Measurements from ENCODE around the gene FHAD1.
"Not testable (repeated sequence)": the region's sequence is repeated elsewhere in the genome, so short reads cannot be mapped to it uniquely, and the experiment has no call there.

The FHAD1 gene

DNA sequence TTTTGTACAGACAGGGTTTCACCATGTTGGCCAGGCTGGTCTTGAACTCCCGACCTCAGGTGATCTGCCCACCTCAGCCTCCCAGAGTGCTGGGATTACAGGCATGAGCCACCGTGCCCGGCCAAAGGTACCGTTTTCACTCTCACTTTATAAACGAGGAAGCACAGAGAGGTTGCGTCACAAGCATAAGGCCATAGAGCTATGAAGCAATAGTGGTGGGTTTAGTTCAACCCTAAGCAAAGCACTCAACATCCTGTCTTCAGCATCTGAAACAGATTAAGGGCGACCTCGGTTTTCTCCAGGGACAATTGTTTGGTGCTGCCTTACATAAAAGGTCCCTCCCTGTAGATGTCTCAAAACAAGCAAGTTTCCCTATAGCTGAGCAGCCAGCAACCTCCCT is 187.7 kb downstream of the FHAD1 start:
- H3K4me3 ChIP-seq (ENCODE audit: low read depth in 1 of 2, low read length in 2 of 2); H3K9me3 ChIP-seq (ENCODE audit: low read length); H3K27me3 ChIP-seq (ENCODE audit: control insufficient read depth in 1 of 2, insufficient read depth in 2 of 2, low read length in 2 of 2); H3K27ac ChIP-seq (ENCODE audit: low read depth, low read length); H3K36me3 ChIP-seq (ENCODE audit: insufficient read depth, low read length); H3K9ac ChIP-seq (ENCODE audit: low read length); H3K4me1 ChIP-seq (ENCODE audit: insufficient read depth, low read length): not testable (repeated sequence)

DNA sequence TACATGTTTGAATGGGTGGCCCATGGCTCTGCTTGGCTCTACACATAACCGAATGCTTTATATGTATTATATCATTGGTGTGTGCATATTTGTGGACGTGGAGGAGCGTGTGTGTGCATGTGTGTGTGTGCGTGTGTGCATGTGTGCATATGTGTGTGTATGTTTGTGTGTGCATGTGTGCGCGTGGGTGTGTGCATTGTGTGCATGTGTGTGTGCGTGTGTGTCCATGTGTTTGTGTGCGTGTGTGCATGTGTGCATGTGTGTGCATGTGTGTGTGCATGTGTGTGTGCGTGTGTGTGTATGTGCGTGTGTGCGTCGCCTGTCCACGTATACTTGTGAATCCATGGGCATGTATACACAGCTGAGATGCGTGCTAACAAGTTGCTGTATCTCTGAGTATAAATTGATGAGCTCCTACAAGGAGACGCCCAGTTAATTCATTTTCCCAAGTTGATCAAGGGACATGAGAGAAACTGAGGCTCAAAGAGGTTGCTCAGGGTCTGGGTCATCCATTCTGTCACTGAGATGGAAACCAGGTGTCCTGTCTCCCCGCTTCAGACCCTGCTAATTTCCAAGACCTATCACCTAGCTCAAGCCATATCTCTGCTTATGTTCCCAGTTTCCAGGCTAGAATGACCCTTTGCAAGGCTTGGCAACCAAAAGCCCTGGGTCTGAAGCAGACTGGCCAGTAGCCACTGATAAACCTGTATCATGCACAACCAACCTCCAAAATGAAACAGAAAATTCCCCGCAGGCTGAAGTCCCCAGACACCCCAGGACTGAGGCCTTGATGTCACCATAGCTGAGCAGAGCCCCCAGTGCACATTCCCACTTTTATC is 188.4 kb downstream of the FHAD1 start:
- Histone ChIP-seq H3K4me3 (ENCODE audit: low read depth in 1 of 2, low read length in 2 of 2) (no peak overlapping the region), H3K9me3 (ENCODE audit: low read length) (no peaks in the 10 kb centered on the region), H3K36me3 (ENCODE audit: insufficient read depth, low read length) (no peaks in the 10 kb centered on the region), H3K27me3 (ENCODE audit: control insufficient read depth in 1 of 2, insufficient read depth in 2 of 2, low read length in 2 of 2) (no peaks in the 10 kb centered on the region), H3K4me1 (ENCODE audit: insufficient read depth, low read length) (no peaks in the 10 kb centered on the region), H3K9ac (ENCODE audit: low read length) (no peak overlapping the region), H3K27ac (ENCODE audit: low read depth, low read length) (no peak overlapping the region)

DNA sequence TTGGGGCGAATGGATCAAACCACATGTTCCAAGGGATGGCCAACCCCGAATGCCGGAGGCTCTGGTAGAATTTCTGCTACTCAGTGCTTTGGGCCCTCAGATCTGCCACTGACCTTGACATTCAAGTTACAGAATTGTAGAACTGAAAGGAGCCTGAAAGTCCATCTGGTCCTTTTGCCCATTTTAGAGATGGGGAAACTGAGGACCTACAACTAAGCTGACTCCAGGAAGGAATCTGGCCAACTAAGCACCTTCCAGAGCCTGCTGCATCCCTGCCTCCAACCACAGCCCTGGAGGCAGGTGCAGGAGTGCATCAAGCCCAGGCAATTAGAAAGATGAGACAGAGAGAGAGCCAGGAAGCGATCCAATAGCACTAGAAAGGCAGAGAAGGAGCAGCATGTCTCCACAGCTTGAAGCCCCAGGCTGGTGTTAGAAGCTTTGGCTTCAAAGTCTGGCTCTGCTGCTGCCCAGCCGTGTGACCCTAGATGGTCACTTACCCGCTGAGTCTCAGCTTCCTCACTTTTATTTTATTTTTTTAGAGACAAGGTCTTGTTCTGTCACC is 189.9 kb downstream of the FHAD1 start:
- Histone ChIP-seq H3K27ac (ENCODE audit: low read depth, low read length) (no peak overlapping the region), H3K4me3 (ENCODE audit: low read depth in 1 of 2, low read length in 2 of 2) (no peak overlapping the region), H3K9me3 (ENCODE audit: low read length) (no peaks in the 10 kb centered on the region), H3K9ac (ENCODE audit: low read length) (no peak overlapping the region), H3K27me3 (ENCODE audit: control insufficient read depth in 1 of 2, insufficient read depth in 2 of 2, low read length in 2 of 2) (no peaks in the 10 kb centered on the region), H3K4me1 (ENCODE audit: insufficient read depth, low read length) (no peaks in the 10 kb centered on the region), H3K36me3 (ENCODE audit: insufficient read depth, low read length) (no peaks in the 10 kb centered on the region)

DNA sequence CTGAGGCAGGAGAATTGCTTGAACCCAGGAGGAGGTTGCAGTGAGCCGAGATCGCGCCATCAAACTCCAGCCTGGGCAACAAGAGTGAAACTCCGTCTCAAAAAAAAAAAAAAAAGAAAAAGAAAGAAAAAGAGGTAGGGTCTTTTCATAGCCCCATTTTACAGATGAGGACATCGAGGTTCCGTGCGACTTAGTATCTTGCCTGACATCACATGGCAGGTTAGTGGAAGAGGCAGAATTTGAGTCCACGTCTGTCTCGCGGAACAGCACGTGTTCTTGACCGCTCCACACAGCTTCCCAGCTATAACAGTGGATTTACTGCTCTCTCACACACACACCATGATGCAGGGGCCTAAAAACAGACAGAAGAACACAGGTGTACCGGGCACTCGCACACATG is 192.3 kb downstream of the FHAD1 start:
- Histone ChIP-seq H3K9me3 (ENCODE audit: low read length) (no peaks in the 10 kb centered on the region), H3K27me3 (ENCODE audit: control insufficient read depth in 1 of 2, insufficient read depth in 2 of 2, low read length in 2 of 2) (no peaks in the 10 kb centered on the region)

DNA sequence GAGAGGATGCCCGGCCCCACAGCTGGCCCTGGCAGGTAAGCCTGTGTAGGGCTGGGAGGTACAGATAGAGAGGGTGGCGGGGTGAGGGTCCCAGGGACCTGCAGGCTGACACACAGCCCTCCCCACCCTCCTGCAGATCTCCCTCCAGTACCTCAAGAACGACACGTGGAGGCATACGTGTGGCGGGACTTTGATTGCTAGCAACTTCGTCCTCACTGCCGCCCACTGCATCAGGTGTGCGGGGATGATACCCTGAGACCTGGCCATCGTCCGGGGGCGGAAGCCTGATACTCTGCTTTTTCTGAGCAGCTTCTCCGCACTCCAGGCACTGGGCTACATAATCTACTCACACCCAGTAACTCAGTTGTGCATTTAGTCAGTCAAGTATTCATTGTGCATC is 193.3 kb downstream of the FHAD1 start:
- H3K4me3 ChIP-seq (ENCODE audit: low read depth in 1 of 2, low read length in 2 of 2), result no peak overlapping the region
- H3K4me1 ChIP-seq (ENCODE audit: insufficient read depth, low read length), result no peaks in the 10 kb centered on the region
- H3K9ac ChIP-seq (ENCODE audit: low read length), result no peak overlapping the region
- H3K27me3 ChIP-seq (ENCODE audit: control insufficient read depth in 1 of 2, insufficient read depth in 2 of 2, low read length in 2 of 2), result no peaks in the 10 kb centered on the region
- H3K27ac ChIP-seq (ENCODE audit: low read depth, low read length), result no peak overlapping the region
- no peaks in the 10 kb centered on the region for H3K9me3 ChIP-seq (ENCODE audit: low read length)
- no peaks in the 10 kb centered on the region for H3K36me3 ChIP-seq (ENCODE audit: insufficient read depth, low read length)

More for the DNA sequence above, 192.3 kb downstream of the FHAD1 start:
- Histone ChIP-seq H3K4me1 (ENCODE audit: insufficient read depth, low read length) (no peaks in the 10 kb centered on the region), H3K9ac (ENCODE audit: low read length) (no peak overlapping the region), H3K36me3 (ENCODE audit: insufficient read depth, low read length) (no peaks in the 10 kb centered on the region), H3K27ac (ENCODE audit: low read depth, low read length) (no peak overlapping the region), H3K4me3 (ENCODE audit: low read depth in 1 of 2, low read length in 2 of 2) (no peak overlapping the region)

DNA sequence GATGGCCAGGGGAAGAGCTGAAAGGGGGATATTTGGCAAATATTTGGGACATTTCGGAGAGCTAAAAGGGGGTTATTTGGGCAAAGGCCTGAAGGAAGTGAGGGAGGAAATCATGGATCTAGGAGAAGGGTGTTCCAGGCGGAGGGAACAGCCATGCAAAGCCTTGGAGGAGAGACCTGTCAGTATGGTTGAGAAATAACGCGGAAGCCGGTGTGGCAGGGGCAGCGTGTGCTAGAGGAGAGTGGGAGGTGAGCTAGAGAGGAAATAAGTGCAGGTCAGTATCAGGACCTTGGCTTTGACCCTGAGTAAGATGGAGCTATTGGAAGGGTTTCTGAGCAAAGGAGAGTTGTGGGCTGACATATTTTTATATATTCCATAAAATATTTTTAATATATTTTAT is 194.2 kb downstream of the FHAD1 start:
- Histone ChIP-seq H3K27ac (ENCODE audit: low read depth, low read length) (no peak overlapping the region), H3K9ac (ENCODE audit: low read length) (no peak overlapping the region), H3K4me1 (ENCODE audit: insufficient read depth, low read length) (no peaks in the 10 kb centered on the region), H3K4me3 (ENCODE audit: low read depth in 1 of 2, low read length in 2 of 2) (no peak overlapping the region), H3K27me3 (ENCODE audit: control insufficient read depth in 1 of 2, insufficient read depth in 2 of 2, low read length in 2 of 2) (no peaks in the 10 kb centered on the region), H3K9me3 (ENCODE audit: low read length) (no peaks in the 10 kb centered on the region), H3K36me3 (ENCODE audit: insufficient read depth, low read length) (no peaks in the 10 kb centered on the region)

DNA sequence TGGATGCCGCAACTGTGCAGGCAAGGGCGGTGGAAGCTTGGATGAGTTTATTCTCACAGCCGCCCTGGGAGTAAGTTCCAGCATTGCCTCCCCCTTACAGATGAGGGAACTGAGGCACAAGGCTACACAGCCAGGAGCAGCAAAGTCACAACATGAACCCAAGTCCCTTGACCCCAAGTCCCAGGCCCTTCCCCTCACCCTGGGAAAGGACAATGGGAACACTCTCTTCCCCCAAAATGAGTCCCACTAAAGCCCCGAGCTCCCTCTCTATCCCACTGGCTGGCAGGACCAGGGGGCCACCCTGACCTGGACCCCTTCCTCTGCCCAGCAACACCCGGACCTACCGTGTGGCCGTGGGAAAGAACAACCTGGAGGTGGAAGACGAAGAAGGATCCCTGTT is 195.1 kb downstream of the FHAD1 start:
- Histone ChIP-seq H3K4me1 (ENCODE audit: insufficient read depth, low read length) (no peaks in the 10 kb centered on the region), H3K4me3 (ENCODE audit: low read depth in 1 of 2, low read length in 2 of 2) (no peak overlapping the region), H3K27me3 (ENCODE audit: control insufficient read depth in 1 of 2, insufficient read depth in 2 of 2, low read length in 2 of 2) (no peaks in the 10 kb centered on the region), H3K27ac (ENCODE audit: low read depth, low read length) (no peak overlapping the region), H3K9me3 (ENCODE audit: low read length) (no peaks in the 10 kb centered on the region), H3K9ac (ENCODE audit: low read length) (no peak overlapping the region), H3K36me3 (ENCODE audit: insufficient read depth, low read length) (no peaks in the 10 kb centered on the region)

DNA sequence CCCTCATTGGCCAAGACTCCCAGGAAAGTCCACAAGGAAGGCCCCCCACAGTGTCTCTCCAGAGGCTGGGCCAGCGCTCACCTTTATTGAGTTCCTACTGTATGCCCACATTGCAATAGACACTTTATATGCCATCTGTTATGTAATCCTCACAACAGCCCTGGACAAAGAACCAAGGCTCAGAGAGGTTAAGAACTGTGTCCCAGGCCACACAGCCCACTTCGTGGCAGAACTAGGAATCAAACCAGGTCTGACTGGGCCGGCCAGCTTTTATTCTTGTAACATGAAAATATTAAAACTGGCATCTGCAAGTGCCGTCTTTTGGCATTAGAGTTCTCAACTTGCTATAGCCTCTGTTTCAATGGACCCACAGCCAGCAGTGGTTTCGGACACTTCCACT is 195.7 kb downstream of the FHAD1 start:
- no peaks in the 10 kb centered on the region for H3K36me3 ChIP-seq (ENCODE audit: insufficient read depth, low read length)
- no peak overlapping the region for H3K4me3 ChIP-seq (ENCODE audit: low read depth in 1 of 2, low read length in 2 of 2)
- no peaks in the 10 kb centered on the region for H3K4me1 ChIP-seq (ENCODE audit: insufficient read depth, low read length)

DNA sequence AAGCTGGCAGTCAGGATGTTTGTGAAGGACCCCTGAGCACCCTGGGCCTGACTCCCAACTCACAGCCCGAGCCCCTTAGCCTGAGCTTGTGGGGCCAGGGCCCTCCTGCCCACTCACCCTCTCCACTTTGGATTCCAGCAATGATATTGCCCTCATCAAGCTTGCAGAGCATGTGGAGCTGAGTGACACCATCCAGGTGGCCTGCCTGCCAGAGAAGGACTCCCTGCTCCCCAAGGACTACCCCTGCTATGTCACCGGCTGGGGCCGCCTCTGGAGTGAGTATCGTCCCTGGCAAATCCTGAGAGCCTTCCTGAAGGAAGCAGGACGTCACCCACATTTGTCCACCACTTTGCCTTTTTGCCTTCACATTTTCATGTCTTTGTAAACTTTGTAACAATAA is 196.3 kb downstream of the FHAD1 start:
- Histone ChIP-seq H3K9ac (ENCODE audit: low read length) (no peak overlapping the region), H3K27ac (ENCODE audit: low read depth, low read length) (no peak overlapping the region), H3K36me3 (ENCODE audit: insufficient read depth, low read length) (no peaks in the 10 kb centered on the region), H3K27me3 (ENCODE audit: control insufficient read depth in 1 of 2, insufficient read depth in 2 of 2, low read length in 2 of 2) (no peaks in the 10 kb centered on the region), H3K9me3 (ENCODE audit: low read length) (no peaks in the 10 kb centered on the region), H3K4me3 (ENCODE audit: low read depth in 1 of 2, low read length in 2 of 2) (no peak overlapping the region), H3K4me1 (ENCODE audit: insufficient read depth, low read length) (no peaks in the 10 kb centered on the region)

More for the DNA sequence above, 195.7 kb downstream of the FHAD1 start:
- H3K27ac ChIP-seq (ENCODE audit: low read depth, low read length), result no peak overlapping the region
- no peak overlapping the region for H3K9ac ChIP-seq (ENCODE audit: low read length)
- H3K27me3 ChIP-seq (ENCODE audit: control insufficient read depth in 1 of 2, insufficient read depth in 2 of 2, low read length in 2 of 2), result no peaks in the 10 kb centered on the region
- H3K9me3 ChIP-seq (ENCODE audit: low read length), result no peaks in the 10 kb centered on the region

DNA sequence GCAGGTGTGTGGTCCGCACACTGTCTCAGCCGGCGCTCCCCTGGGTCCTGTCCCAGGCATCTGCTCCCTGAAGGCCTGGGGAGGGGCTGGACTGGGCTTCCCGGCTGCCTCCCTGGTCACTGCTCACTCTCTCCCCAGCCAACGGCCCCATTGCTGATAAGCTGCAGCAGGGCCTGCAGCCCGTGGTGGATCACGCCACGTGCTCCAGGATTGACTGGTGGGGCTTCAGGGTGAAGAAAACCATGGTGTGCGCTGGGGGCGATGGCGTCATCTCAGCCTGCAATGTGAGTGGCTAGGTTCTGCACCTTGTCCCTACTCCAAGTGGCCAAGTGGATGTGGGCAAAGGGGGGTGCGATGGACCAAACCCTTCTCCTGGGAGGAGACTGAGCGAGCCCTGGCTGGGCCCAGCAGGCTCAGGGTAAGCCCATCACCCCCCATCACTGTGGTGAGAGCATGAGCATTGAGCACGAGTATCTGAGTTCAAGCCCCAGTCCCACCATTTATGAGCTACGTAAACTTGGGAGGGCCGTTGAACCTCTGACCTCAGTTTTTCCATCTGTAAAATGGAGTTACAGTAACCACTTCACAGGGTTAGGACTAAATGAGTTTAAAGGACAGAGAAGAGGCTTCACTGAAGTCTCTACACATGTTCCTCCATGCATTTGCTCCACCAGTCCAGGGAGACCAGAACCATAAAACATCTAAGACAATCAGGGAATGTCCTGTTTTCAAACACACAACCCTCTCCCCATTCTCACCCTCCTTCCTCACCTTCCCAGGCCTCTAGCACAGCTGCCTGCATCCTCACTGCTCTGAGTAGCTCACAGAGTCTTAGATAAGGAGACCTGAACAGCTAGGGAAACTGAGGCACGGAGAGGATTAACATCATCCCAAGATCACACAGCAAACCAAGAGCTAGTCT is 197.7 kb downstream of the FHAD1 start:
- Histone ChIP-seq H3K4me1 (ENCODE audit: insufficient read depth, low read length) (no peaks in the 10 kb centered on the region), H3K27me3 (ENCODE audit: control insufficient read depth in 1 of 2, insufficient read depth in 2 of 2, low read length in 2 of 2) (no peaks in the 10 kb centered on the region), H3K4me3 (ENCODE audit: low read depth in 1 of 2, low read length in 2 of 2) (no peak overlapping the region), H3K36me3 (ENCODE audit: insufficient read depth, low read length) (no peaks in the 10 kb centered on the region), H3K27ac (ENCODE audit: low read depth, low read length) (no peak overlapping the region), H3K9me3 (ENCODE audit: low read length) (no peaks in the 10 kb centered on the region), H3K9ac (ENCODE audit: low read length) (no peak overlapping the region)

DNA sequence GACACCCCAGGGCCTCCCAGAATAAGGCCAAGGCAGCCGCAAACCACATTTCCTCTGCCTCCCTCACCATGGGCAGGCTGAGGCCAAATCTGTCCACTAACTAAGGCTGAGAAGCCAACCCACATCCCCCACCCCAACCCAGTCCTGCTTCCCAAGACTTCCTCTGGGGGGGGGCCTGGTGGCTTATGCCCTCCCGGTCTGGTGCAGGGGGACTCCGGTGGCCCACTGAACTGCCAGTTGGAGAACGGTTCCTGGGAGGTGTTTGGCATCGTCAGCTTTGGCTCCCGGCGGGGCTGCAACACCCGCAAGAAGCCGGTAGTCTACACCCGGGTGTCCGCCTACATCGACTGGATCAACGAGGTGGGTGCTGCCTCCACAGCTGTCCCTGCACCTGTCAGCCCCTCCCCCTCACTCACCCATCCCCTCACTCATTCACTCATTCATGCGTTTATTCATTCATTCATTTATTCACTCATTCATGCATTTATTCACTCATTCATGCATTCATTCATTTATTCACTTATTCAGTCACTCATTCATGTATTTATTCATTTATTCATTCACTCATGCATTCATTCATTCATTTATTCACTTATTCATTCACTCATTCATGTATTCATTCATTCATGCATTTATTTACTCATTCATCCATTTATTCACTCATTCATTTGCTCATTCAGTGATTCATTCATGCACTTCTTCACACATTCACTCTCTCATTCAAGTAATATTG is 198.5 kb downstream of the FHAD1 start:
- Histone ChIP-seq H3K27me3 (ENCODE audit: control insufficient read depth in 1 of 2, insufficient read depth in 2 of 2, low read length in 2 of 2) (no peaks in the 10 kb centered on the region), H3K4me3 (ENCODE audit: low read depth in 1 of 2, low read length in 2 of 2) (no peak overlapping the region), H3K36me3 (ENCODE audit: insufficient read depth, low read length) (no peaks in the 10 kb centered on the region), H3K27ac (ENCODE audit: low read depth, low read length) (no peak overlapping the region), H3K9ac (ENCODE audit: low read length) (no peak overlapping the region), H3K4me1 (ENCODE audit: insufficient read depth, low read length) (no peaks in the 10 kb centered on the region), H3K9me3 (ENCODE audit: low read length) (no peaks in the 10 kb centered on the region)
